Measurements from ENCODE around the gene TAB2.

Gene TAB2

DNA sequence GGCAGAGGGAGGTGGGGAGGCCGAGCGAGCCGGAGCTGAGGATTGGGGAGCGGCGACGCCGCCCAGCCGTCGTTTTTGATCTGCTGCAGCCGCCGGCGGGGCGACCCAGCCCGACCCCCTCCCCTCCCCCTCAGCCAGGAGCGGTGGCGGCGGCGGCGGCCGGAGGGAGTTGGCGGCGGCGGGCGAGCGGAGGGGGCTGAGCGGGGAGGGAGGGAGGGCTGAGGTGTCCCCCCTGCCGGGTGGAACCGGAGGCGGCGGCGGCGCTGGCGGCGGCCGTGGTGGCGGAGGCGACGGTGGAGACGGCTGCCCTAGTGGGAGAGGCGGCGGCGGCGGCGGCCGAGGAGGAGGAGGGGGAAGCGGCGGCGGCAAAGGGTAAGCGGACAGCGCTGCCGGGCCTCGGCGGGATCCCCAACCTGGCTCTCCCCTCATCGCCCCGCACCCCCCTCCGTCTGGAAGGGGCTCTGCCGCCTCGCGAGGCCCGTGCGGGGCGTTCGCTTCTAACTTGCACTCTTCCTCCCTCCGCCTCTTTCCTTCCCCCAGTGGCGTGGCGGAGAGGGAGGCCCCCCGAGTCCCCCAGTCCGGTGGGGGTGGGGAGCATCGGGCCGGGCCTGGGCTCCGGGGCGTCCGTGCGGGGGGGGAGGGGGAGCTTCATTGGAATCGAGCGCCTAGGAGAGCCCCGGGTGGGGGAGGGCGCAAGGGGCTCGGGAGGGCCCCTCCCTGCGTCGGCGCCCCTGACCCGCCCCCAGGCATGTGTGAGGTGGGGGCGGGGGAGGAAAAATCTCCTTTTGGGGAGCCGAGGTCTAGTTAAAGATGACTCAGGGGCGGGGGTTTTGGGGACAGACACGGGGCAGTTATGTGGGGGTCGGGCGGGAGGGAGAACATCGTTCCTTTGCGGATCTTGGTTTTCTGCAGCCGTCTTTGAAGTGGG, at the start of gene TAB2:
Gene TAB2, plus strand, starts transcription at position 69 of the 928 bp plus-strand sequence. CDS start 52,286 bp downstream, outside the sequence.
- DNase-seq, result peak; percentile 80

- DNase-seq, result no peak
Measured at GRCh38 chr6:149268146-149268545, 49.4 kb upstream of the TAB2 start.

- DNase-seq, result no peak
Measured at GRCh38 chr6:149268768-149269167, 48.7 kb upstream of the TAB2 start.

DNA sequence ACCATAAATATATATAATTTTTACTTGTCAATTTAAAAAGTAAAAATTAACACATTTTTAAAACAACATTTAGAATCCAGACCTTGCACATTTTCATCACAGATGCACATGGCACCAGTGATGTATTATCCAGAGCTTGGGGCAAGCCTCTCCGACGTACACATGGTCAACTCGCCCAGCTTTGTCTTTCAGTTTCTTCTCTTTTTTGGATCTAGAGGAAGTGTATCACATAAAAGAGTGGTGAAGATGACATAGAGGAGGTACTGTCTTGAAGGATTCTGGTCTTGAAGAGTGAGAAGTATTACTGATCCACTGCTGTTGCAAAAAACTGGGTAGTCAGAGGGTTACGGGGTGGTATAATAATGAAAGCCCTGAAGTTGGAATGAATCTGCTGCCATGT, 46.9 kb upstream of the TAB2 start:
- DNase-seq, result no peak

- DNase-seq, result peak; percentile 81
Measured at GRCh38 chr6:149271348-149272340, 45.9 kb upstream of the TAB2 start.

- peak; percentile 70 for DNase-seq
Measured at GRCh38 chr6:149273318-149273717, 44.2 kb upstream of the TAB2 start.

DNA sequence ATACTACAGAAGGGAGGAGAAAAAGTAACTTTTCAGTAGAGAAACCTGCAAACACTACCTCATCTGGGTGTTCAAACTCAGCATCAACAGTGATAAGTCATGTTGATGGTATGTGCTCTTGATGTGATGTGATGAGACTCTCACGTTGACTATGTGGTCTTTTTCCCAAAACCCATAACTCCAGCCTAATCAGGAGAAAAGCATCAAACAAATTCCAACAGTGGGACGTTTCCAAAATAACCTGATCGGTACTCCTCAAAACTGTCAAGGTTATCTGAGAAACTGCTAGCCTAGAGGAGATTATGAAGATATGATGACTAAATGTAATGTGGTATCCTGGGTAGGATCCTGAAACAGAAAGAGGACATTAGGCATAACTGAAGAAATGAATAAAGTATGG, 41.9 kb upstream of the TAB2 start:
- no peak for DNase-seq

- DNase-seq, result no peak
Measured at GRCh38 chr6:149277621-149278020, 39.9 kb upstream of the TAB2 start.

DNA sequence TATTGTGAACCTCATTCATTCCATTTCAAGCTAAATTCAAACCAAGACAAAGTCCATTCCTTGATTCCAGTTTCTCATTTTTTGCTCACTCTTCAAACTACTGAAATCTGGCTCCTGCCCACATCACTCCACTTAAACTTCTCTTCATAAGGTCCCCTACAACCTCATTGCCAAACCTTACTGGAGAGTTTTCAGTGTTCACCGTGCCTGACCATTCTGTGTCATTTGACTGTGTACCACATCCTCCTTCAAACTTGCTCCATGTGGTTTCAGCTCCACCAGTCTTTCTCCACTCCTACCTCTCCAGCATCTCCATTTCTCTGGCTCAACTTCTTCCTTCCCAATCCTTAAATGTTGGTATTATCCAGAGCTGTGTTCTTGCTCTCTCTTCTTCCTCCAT, 38.5 kb upstream of the TAB2 start:
- DNase-seq, result no peak

DNA sequence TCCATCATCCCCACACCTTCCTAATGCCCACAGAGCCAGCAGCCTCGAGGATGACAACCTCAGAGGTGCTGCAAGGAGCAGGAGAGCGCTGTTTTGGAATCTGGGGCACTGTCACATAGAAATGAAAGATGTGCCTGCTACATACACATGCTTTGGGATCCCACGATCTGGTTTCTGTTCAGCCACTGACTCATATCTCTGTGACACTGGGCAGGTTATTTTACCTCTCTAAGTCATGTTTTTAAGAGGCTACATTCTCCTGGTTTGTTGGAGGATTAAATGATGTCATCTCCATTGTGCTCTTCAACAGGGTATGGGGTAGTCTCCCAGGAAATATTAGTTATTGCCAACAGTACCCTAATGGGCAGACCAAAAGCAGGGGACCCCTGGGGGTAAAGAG, 32.6 kb upstream of the TAB2 start:
- DNase-seq, result no peak

- no peak for DNase-seq
Measured at GRCh38 chr6:149285626-149286025, 31.9 kb upstream of the TAB2 start.

GRCh38 chr6:149286905-149287304, 30.6 kb upstream of the TAB2 start:
- no peak for DNase-seq

DNA sequence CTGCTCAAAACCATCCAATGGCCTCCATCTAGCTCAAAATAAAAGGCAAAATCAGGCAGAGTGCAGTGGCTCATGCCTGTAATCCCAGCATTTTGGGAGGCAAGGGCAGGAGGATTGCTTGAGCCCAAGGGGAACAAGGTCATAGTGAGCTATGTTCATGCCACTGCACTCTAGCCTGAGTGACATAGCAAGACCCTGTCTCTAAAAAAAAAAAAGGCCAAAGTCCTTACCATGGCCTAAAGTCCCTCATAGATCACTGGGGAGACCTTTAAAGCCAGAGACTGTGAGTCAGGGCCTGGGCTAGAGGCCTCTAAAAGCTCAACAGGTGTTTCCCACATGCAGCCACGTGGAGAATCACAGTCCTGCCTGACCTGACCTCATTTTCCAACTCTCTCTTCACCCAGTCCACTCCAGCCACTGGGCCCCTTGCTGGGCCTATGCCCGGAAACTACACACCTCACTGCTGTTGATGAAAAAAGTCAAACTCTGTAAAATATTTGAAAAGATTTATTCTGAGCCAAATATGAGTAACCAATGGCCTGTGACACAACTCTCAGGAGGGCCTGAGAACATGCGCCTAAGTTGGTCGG, 28.2 kb upstream of the TAB2 start:
- no peak for DNase-seq

DNA sequence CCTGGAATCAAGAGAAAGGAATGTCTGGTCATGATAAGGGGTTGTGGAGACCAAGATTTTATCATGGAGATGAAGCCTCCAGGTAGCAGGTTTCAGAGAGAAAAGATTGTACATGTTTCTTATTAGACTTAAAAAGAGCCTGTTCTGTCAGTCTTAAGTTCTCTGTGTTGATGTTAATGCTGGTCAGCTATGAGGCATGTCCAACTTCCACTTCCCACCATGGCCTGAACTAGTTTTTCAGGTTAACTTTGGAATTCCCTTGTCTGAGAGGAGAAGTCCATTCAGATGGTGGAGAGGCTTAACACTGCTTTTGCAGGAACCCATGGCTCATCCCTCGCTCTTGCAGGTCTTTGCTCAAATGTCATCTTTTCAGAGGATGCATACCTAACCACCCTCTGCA, 27.5 kb upstream of the TAB2 start:
- DNase-seq, result no peak

GRCh38 chr6:149293244-149293643, 24.3 kb upstream of the TAB2 start:
- DNase-seq, result no peak

- DNase-seq, result no peak
Measured at GRCh38 chr6:149300563-149300962, 16.9 kb upstream of the TAB2 start.

DNA sequence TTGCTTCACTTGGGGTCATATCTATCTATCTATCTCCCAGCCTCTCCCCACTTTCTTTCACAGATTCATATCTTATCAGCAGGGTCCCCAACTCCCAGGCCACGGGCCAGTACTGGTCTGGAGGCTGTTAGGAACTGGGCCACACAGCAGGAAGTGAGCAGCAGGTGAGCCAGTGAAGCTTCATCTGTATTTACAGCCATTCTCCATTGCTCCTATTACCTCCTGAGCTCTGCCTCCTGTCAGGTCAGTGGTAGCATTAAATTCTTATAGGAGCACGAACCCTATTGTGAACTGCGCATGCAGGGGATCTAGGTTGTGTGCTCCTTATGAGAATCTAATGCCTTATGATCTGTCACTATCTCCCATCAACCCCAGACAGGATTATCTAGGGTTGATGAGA, 14.8 kb upstream of the TAB2 start:
- DNase-seq, result no peak

DNA sequence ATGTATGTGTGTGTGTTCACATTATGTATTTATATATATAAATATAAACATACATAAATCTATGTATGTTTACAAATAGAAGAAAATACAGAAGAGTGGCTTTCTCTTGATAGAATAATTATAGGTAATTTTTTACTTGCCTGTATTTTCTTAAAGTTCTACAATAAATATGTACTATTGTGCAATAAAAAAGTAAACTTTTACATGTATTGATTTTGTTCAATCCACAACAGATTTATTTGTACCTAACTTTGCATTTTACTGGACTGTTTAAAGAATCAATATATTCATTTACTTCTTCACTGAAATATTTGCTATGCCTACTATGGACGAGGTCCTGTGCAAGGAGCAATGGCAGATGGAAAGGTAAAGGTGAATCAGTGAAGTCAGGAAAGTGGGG, 14.0 kb upstream of the TAB2 start:
- DNase-seq, result no peak

DNA sequence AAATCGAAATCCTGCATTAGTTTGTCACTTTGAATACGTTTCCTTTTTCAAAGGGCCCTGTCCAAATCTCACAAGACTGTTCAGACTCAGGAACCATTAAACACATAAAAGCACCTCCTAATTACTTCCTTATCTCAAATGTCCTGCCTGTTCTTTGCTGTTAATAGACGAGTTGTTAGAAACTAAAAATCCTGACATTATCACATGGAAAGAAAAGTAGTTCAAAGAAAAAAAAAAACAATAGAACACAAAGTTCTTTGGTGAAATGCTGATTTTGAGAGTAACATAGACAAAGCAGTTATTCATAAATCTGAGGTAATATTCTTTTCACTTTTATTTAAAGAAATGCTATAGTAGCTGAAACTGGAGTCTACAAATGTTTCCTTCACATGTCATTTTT, 12.1 kb upstream of the TAB2 start:
- peak; percentile 40 for DNase-seq

GRCh38 chr6:149306967-149307366, 10.5 kb upstream of the TAB2 start:
- DNase-seq, result no peak

DNA sequence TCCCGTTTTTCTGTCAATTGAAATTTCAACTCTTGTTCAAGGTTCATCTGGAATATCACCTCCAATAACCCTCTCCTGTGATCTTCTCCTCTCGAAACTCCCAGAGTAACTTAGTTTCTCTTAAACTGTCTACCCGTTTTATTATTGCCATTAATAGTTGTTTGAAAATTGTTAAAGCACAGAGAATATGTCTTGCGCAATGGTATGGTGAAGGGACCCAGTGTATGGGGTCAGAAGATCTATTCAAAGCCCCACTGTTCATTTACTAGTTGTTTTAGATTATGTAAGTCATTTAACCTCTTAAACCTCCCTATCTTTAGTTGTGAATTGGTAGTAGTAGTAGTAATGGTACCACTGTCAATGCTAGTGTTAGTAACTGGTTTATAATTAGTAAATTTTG, 6.2 kb upstream of the TAB2 start:
- no peak for DNase-seq

- DNase-seq, result no peak
Measured at GRCh38 chr6:149311766-149312165, 5.7 kb upstream of the TAB2 start.

GRCh38 chr6:149313070-149313469, 4.4 kb upstream of the TAB2 start:
- DNase-seq, result no peak
